GM18511 (cell line): ENCODE measurements around the gene ZNF823.
"Not testable (repeated sequence)": the region's sequence is repeated elsewhere in the genome, so short reads cannot be mapped to it uniquely, and the experiment has no call there.

ENCODE experiments used
- ATAC-seq: cut with Tn5 transposase; IDR thresholded peaks from one replicate; pipeline ENCODE4 v1.9.1; 2021; ENCODE audit warnings: mild to moderate bottlenecking, moderate library complexity; ENCODE audit not compliant: unreplicated experiment

Gene ZNF823

GRCh38 chr19:11684987-11685675, 53.6 kb downstream of the ZNF823 start:
- no peak for ATAC-seq

DNA sequence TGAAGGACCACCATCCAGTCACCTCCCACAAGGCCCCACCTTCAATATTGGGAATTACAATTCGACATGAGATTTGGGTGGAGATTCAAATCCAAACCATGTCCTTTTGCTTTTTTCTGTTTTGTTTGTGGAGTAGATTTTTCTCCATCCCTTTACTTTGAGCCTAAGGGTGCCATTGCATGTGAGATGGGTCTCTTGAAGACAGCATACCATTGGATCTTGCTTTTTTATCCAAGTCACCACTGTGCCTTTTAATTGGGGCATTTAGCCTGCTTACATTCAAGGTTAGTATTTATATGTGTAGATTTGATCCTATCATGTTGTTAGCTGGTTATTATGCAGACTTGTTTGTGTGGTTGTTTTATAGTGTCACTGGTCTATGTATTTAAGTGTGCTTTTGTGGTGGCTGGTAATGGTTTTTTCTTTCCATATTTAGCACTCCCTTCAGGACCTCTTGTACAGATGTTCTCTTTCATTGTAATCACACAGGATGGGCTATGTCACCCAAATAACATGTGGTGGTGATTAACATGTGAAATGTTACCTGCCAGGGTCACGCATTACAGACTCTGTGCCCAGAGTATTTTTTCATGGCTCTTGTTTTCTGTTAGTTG, 58.0 kb downstream of the ZNF823 start:
- no peak for ATAC-seq

- no peak for ATAC-seq
Observed at GRCh38 chr19:11678504-11678903, 60.2 kb downstream of the ZNF823 start.

- ATAC-seq: not testable (repeated sequence)
Observed at GRCh38 chr19:11676661-11677600, 61.8 kb downstream of the ZNF823 start.

DNA sequence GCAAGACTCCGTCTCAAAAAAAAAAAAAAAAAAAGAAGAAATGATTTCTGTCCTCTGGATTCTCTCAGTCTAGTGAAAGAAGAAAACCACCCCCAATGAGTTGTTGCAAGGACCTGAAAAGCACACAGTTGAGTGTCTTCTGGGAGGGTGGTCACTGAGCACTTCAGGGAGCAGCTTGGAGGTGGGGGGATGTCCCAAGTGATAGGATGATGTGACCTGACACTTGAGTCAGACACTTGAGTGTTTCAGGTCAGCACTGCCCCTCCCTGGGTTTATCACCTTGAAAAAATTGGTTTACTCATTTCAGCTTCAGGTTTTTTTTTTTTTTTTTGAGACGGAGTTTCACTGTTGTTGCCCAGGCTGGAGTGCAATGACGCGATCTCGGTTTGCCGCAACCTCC, 63.2 kb downstream of the ZNF823 start:
- no peak for ATAC-seq

- no peak for ATAC-seq
Observed at GRCh38 chr19:11674067-11674492, 64.7 kb downstream of the ZNF823 start.

GRCh38 chr19:11673608-11674041, 65.1 kb downstream of the ZNF823 start:
- ATAC-seq: no peak
